Right lobe of liver (tissue), 4 donors: ENCODE data around the gene HOXB6.

Source experiments
- POLR2A ChIP-seq: fragments of 450-650 bp; IDR thresholded peaks from one replicate; pipeline ENCODE4 v1.6.1; 2017; ENCODE audit warnings: antibody characterized with exemption, mild to moderate bottlenecking
- TF ChIP-seq, protein P1 (sequence below), 4 donors: fragments of 200-600 bp in 3 of 4; fragments of 450-650 bp in 1 of 4; IDR thresholded peaks; one replicate each; pipeline versions ENCODE4 v1.5.1 to v1.8.0; 2016 to 2022; ENCODE audit warnings: antibody characterized with exemption in 4 of 4, mild to moderate bottlenecking in 2 of 4
- donor health status: DM: no; HTN: no; CAD: no.
- donor health status: DM: no; HTN: no; CAD: no.
- donor health status: DM: no; HTN: yes; CAD: no.

DNA sequence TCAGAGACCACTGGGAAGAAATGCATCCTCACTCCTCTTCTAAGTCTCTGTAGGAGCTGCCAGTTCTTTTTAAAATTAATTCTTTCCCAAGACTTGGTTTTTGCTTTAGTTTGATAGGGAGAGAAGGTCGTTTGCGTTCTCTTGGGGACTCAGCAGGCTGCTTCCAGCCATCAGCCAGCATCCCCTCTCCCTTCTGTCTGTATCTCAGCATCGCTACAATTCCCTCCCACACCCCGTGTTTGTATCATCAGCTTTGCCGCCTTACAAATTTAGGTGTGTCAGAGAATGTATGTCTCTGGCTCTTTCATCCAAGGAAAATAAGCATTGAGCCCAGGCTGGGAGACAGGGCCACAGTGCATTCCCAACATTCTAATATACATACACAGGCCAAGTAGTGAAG is 5.4 kb downstream of the HOXB6 start:
- TF ChIP-seq, protein P1, sequence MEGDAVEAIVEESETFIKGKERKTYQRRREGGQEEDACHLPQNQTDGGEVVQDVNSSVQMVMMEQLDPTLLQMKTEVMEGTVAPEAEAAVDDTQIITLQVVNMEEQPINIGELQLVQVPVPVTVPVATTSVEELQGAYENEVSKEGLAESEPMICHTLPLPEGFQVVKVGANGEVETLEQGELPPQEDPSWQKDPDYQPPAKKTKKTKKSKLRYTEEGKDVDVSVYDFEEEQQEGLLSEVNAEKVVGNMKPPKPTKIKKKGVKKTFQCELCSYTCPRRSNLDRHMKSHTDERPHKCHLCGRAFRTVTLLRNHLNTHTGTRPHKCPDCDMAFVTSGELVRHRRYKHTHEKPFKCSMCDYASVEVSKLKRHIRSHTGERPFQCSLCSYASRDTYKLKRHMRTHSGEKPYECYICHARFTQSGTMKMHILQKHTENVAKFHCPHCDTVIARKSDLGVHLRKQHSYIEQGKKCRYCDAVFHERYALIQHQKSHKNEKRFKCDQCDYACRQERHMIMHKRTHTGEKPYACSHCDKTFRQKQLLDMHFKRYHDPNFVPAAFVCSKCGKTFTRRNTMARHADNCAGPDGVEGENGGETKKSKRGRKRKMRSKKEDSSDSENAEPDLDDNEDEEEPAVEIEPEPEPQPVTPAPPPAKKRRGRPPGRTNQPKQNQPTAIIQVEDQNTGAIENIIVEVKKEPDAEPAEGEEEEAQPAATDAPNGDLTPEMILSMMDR (IDR thresholded peaks at IDR 0.05) = no peak
- no peak for TF ChIP-seq POLR2A
